HG03097 (cell line): Measurements from ENCODE around the gene B9D1.

ENCODE experiments used
- ATAC-seq: cut with Tn5 transposase; IDR thresholded peaks from one replicate; pipeline ENCODE4 v1.9.1; 2021; ENCODE audit not compliant: unreplicated experiment, low FRiP score

B9D1 gene

DNA sequence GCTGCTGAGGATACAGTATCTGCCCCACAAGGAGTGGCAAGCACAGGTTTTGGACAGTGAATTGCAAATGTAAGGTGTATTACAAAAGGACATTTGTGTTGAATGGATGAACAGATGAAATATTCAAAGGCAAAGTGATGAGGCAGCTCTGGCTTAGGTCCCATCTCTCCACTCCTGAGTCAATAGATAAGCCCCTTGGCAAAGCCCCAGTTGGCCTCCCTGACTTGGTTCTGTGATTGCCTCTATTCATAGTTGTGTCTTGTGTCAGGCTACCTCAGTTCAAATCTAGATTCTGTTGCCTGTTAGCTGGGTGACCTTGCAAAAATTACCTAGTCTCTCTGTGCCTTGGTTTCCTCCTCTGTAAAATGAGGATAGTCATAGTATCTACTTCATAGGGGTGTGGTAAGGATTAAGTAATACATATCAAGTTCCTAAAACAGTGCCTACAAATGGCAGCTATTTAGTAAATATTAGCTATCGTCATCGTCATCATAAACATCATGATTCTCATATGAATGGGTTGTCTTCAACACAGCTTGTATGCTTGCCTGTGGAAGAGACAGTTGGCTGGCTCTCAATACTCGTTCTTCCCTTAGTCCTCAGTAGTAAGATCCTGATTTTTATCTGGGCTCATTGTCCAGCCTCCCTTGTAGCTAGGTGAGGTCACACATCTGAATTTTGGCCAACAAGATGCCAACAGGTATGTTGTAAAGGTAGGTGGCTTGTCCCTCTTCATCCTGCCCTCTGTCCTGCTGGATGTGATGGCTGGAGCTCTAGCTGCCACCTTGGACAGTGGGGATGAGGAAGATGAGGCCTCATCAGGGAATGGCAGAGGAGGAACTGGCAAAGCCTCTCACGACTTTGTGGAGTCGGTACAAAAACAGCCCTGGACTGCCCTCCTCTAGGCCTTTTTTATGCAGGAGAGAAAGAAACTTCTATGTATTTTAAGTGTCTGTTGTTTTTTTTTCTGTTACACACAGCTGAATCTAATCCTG, 26.6 kb upstream of the B9D1 start:
- ATAC-seq, result no peak

GRCh38 chr17:19387921-19388521, 25.5 kb upstream of the B9D1 start:
- no peak for ATAC-seq

DNA sequence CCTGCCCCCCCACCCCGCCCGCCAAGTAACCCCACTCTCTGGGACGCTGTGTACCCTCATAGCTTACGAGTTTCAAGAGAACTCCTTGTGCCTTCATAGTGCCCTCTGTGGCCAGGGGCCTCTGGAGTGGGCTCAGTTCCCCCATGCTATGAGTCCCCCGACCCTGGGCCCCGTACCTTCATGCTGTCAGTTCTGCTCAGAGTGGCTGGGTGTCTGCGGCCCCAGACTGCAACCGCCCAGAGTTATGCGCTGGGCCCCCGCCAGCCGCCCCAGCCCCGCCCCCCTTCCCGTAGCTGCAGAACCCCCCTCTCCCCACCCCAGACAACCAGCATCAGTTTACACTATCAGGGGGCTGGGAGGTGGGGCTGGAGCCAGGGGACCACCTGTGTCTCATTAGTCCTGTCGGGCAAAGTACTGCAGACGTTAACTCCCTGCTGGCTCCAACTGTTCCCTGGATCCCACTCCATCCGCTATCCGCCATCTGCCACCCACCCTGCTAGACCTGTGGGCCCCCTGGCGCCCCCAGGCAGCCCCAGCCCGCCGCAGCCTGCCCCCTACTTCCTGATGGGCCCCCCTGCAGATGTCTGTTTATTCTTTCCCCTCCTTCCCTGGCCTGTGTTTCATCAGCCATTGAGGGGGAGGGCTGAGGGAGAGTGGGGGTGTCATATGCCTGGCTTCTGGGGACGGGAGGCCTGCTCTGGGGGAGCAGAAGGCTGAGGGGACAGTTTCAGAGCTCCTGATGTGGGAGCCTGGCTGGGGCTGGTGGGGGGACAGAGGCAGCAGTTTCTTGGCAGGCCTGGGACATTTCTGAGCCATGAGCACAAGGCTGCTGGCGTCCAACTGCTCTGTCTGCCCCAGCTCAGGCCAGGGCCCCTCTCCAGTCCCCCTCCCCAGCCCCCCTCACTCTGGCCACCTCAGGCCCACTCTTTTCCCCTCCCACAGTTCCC, 24.7 kb upstream of the B9D1 start, which contains the start of gene MFAP4:
Gene MFAP4 (minus strand): TSS at position 217 of the 947 bp plus-strand sequence. CDS start 35 bp downstream, at position 182.
- no peak for ATAC-seq

DNA sequence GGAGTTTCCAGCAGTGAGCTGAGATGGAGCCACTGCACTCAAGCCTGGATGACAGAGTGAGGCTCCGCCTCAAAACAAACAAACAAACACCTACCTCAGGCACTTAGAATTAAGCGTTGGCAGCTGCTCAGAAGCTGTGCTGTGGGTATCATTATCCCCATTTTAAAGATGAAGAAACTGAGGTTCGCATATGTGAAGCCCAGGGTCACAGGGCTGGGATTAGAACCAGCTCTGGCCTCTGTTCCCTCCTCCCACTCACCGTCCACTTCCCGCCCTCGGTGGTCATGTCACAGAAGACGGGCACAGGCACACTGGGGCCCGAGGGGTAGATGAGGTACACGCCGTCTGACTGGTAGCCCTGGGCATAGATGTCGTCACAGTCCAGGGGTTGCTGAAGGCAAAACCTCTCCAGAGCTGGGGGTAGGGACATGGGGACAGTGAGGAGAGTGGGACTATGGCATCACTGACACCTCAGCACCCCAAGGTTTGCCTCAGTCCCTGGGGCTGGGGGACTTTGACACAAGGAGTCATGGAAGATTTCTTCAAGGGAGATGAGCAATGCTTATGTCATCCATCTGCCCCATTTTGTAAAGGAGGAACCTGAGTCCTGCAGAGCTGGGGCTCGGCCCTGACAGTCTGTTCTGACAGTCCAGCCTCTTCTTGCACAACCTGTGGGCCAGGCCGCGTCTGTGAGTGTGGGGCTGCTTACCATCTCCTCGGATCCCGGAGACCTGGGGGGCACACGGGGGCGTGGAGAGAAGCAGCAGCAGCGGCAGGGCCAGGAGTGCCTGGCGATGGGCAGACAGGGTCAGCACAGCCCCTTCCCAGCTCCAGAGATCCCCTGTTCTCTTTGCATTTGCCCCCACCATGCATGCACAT, 23.8 kb upstream of the B9D1 start:
- no peak for ATAC-seq

DNA sequence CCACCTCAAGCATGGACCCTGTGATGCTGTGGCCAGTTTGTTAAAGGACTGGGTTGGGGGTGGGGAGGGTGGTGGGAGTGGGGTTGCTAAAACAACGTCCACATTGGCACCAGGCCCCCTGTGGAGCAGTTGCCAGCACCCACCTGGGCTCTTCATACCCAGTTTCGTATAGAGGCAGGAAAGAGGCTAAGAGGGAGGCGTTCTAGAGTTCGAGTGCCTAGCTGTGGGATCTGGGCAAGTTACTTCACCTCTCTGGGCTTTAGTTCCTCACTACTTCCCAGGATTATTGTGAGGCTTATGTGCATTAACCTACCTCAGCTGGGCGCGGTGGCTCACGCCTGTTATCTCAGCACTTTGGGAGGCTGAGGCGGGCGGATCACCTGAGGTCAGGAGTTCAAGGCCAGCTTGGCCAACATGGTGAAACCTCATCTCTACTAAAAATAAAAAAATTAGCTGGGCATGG, 23.0 kb upstream of the B9D1 start:
- ATAC-seq, result no peak

- no peak for ATAC-seq
Measured at GRCh38 chr17:19384723-19385391, 22.3 kb upstream of the B9D1 start.

GRCh38 chr17:19383681-19384470, 21.4 kb upstream of the B9D1 start:
- no peak for ATAC-seq

- no peak for ATAC-seq
Measured at GRCh38 chr17:19382531-19383444, 20.3 kb upstream of the B9D1 start.

DNA sequence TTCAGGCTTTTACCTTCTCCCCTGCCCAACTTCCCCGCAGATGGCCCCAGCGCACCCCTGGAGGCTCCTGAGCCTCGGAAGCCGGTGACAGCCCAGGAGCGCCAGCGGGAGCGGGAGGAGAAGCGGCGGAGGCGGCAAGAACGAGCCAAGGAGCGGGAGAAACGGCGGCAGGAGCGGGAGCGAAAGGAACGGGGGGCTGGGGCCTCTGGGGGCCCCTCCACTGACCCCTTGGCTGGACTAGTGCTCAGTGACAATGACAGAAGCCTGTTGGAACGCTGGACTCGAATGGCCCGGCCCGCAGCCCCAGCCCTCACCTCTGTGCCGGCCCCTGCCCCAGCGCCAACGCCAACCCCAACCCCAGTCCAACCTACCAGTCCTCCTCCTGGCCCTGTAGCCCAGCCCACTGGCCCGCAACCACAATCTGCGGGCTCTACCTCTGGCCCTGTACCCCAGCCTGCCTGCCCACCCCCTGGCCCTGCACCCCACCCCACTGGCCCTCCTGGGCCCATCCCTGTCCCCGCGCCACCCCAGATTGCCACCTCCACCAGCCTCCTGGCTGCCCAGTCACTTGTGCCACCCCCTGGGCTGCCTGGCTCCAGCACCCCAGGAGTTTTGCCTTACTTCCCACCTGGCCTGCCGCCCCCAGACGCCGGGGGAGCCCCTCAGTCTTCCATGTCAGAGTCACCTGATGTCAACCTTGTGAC, 19.4 kb upstream of the B9D1 start:
- ATAC-seq, result no peak

DNA sequence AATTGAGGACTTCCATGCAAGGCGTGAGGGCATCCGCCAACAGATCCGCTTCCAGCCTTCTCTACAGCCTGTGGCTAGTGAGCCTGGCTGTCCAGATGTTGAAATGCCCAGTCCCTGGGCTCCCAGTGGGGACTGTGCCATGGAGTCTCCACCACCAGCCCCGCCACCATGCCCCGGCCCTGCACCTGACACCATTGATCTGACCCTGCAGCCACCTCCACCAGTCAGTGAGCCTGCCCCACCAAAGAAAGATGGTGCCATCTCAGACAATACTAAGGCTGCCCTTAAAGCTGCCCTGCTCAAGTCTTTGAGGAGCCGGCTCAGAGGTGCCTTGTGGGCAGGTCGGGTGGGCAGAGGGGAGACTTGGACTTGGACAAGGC, 18.8 kb upstream of the B9D1 start:
- no peak for ATAC-seq

- ATAC-seq, result no peak
Measured at GRCh38 chr17:19380481-19381301, 18.2 kb upstream of the B9D1 start.

DNA sequence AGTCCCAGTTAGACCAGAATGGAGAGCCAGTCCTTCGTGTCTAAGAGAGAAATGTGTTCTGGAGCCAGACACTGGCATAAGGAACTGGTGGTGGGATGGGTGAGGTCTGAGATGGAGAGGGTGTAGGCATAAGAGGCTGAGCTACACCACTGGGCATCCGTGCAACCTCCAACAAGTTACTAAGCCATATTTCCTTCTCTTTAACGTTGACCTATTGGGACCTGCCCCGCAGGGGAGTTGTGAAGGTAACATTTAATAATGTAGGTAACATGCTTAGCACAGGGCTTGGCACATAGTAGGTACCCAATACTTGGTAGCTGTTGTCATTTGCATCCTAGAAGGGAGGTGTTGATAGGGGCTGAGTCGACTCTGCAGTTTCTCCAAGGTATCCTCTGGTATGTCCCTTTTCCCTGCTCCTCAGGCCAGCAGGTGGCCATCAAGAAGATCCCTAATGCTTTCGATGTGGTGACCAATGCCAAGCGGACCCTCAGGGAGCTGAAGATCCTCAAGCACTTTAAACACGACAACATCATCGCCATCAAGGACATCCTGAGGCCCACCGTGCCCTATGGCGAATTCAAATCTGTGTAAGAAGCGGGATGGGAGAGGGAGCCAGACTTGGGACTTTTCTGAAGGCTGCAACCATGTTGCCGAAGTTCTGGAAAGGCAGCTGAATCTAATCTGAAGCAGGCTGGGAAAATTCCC, 17.0 kb upstream of the B9D1 start:
- no peak for ATAC-seq

DNA sequence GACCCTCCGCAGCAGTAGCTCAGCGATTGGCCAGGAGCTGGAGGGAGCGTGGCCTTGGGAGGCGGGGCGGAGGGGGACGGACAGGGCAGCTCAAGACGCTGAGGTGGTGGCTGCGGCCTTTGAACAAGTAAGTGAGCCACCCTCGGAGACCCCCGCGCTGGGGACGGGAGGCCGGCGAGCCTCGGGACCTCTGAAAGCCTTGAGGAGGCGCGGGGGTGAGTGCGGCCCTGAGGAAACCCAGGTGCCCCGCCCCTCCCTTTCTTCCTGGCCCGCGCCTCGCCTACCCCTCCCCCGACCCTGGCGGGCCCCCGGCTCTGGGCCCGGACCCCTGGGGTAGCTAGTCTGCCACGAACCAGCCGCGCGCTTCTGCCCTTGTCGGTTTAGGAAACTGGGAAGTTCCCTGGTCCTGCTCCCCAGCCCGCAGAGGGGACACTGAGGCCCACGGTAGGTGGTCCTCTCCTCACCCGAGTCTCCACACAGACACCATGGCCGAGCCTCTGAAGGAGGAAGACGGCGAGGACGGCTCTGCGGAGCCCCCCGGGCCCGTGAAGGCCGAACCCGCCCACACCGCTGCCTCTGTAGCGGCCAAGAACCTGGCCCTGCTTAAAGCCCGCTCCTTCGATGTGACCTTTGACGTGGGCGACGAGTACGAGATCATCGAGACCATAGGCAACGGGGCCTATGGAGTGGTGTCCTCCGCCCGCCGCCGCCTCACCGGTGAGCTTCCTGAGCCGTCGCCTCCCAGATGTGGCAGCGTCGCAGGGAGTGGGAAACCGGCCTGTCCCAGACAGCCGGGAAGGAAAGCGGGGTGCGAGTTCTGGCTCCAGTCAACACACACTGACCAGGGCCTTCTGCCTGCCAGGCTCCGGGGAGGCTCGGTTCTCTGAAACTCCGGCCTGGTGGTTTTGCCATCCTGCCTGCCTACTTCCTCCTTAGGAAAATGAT, 16.2 kb upstream of the B9D1 start, which contains the start of gene MAPK7:
Gene MAPK7 (plus strand): TSS at position 83 of the 945 bp plus-strand sequence. CDS start 403 bp downstream, at position 486.
- ATAC-seq, result no peak
